Liver (tissue), 9 donors: Measurements from ENCODE around the gene PCSK6. TPM values are rescaled to one million over a fixed set of nuclear protein-coding genes. Genes with fewer than 3 reads are reported as not detected.

Experiments
- DNase-seq: peaks from one replicate; pipeline ENCODE4 v3.0.0-alpha.2; 2017; ENCODE audit warnings: low spot score
- H3K27ac ChIP-seq, 2 donors: one replicate each; pipeline ENCODE4 v1.7.0; 2013; ENCODE audit warnings: inconsistent platforms in 2 of 2, low read length in 2 of 2, control low read depth in 1 of 2, low read depth in 1 of 2, mild to moderate bottlenecking in 1 of 2
- H3K27me3 ChIP-seq, 4 donors: one replicate each; pipeline versions ENCODE4 v1.6.1 to v1.7.0; 2013; ENCODE audit warnings: low read length in 3 of 4, inconsistent platforms in 1 of 4, mild to moderate bottlenecking in 1 of 4, moderate library complexity in 1 of 4; ENCODE audit not compliant: control insufficient read depth in 4 of 4, insufficient read depth in 4 of 4
- H3K36me3 ChIP-seq, 4 donors: one replicate each; pipeline versions ENCODE4 v1.6.1 to v1.7.0; 2013; ENCODE audit warnings: low read length in 3 of 4, mild to moderate bottlenecking in 3 of 4, low read depth in 1 of 4, moderate library complexity in 1 of 4; ENCODE audit not compliant: control insufficient read depth in 4 of 4, insufficient read depth in 3 of 4
- H3K4me1 ChIP-seq, 4 donors: one replicate each; pipeline versions ENCODE4 v1.6.1 to v1.7.0; 2013; ENCODE audit warnings: low read length in 3 of 4, mild to moderate bottlenecking in 3 of 4, moderate library complexity in 1 of 4; ENCODE audit not compliant: control insufficient read depth in 4 of 4, insufficient read depth in 4 of 4
- H3K4me3 ChIP-seq, 3 donors: one replicate each; pipeline versions ENCODE4 v1.6.1 to v1.7.0; 2013; ENCODE audit warnings: low read length in 3 of 3, control low read depth in 1 of 3, low read depth in 1 of 3, mild to moderate bottlenecking in 1 of 3
- H3K9ac ChIP-seq, 2 donors: one replicate each; pipeline ENCODE4 v1.7.0; 2013; ENCODE audit warnings: low read length in 2 of 2, mild to moderate bottlenecking in 2 of 2, moderate library complexity in 2 of 2, control low read depth in 1 of 2, low read depth in 1 of 2
- H3K9me3 ChIP-seq, 4 donors: one replicate each; pipeline versions ENCODE4 v1.6.1 to v1.7.0; 2013; ENCODE audit warnings: low read length in 3 of 4; ENCODE audit not compliant: control insufficient read depth in 4 of 4
- EGR1 ChIP-seq, 2 donors: IDR thresholded peaks; 2 replicates each; pipeline ENCODE4 v1.6.1; 2016 to 2018; ENCODE audit warnings: antibody characterized with exemption in 2 of 2, low read depth in 2 of 2
- FOXA2 ChIP-seq: IDR thresholded peaks from 2 replicates; pipeline ENCODE4 v1.6.1; 2016; ENCODE audit warnings: antibody characterized with exemption
- GABPA ChIP-seq, 2 donors: IDR thresholded peaks in 1 of 2; conservative IDR thresholded peaks in 1 of 2; 2 replicates each; pipeline ENCODE4 v1.6.1; 2016; ENCODE audit warnings: antibody characterized with exemption in 2 of 2, mild to moderate bottlenecking in 1 of 2, moderate library complexity in 1 of 2
- HNF4A ChIP-seq, 2 donors: conservative IDR thresholded peaks; 2 replicates each; pipeline ENCODE4 v1.6.1; 2016; ENCODE audit warnings: antibody characterized with exemption in 2 of 2, mild to moderate bottlenecking in 2 of 2
- HNF4G ChIP-seq: IDR thresholded peaks from 2 replicates; pipeline ENCODE4 v1.6.1; 2016; ENCODE audit warnings: antibody characterized with exemption
- JUND ChIP-seq, 2 donors: IDR thresholded peaks; 2 replicates each; pipeline ENCODE4 v1.6.1; 2016; ENCODE audit warnings: antibody characterized with exemption in 2 of 2
- NR2F2 ChIP-seq: IDR thresholded peaks from 2 replicates; pipeline ENCODE4 v1.6.1; 2016; ENCODE audit warnings: antibody characterized with exemption
- RAD21 ChIP-seq, 2 donors: IDR thresholded peaks; 2 replicates each; pipeline ENCODE4 v1.6.1; 2016; ENCODE audit warnings: antibody characterized with exemption in 2 of 2, mild to moderate bottlenecking in 2 of 2
- RXRA ChIP-seq, 2 donors: IDR thresholded peaks; 2 replicates each; pipeline ENCODE4 v1.6.1; 2017 to 2018; ENCODE audit warnings: antibody characterized with exemption in 2 of 2, mild to moderate bottlenecking in 1 of 2
- SP1 ChIP-seq: IDR thresholded peaks from 2 replicates; pipeline ENCODE4 v1.6.1; 2018; ENCODE audit warnings: antibody characterized with exemption, mild to moderate bottlenecking
- TAF1 ChIP-seq: conservative IDR thresholded peaks from 2 replicates; pipeline ENCODE4 v1.6.1; 2016; ENCODE audit warnings: antibody characterized with exemption, mild to moderate bottlenecking
- YY1 ChIP-seq: IDR thresholded peaks from 2 replicates; pipeline ENCODE4 v1.6.1; 2016; ENCODE audit warnings: antibody characterized with exemption, mild to moderate bottlenecking
- WGBS: extraction: QIAGEN DNeasy Blood & Tissue Kit; methylation state at CpG from one replicate; pipeline ENCODE4 v1.1.7; 2013; 5-methylcytosine and 5-hydroxymethylcytosine counted together
- polyA plus RNA-seq, 2 donors: library from polyadenylated mRNA; stranded (reverse) in 1 of 2; unstranded in 1 of 2; fragments of 200-250 nt in 1 of 2; fragments of >200 nt in 1 of 2; fragmentation: Nextera tagmentation in 1 of 2; extraction: Ambion mirVana in 1 of 2; gene quantifications; one replicate each; pipeline versions ENCODE4 v1.2.1 to v1.2.3, GENCODE V29; 2013 to 2015
- total RNA-seq, 2 donors: library from RNA; depleted of rRNA; stranded (reverse); fragments of >200 nt; gene quantifications; one replicate each; pipeline ENCODE4 v1.2.3, GENCODE V29; 2014
- TF ChIP-seq, protein P1 (sequence below): fragments of 150-350 bp; IDR thresholded peaks from 2 replicates; pipeline ENCODE4 v1.5.1; 2017; ENCODE audit warnings: improper control_type of control experiment, low read depth, low read length; ENCODE audit not compliant: missing input control
- TF ChIP-seq, protein P2 (sequence below): IDR thresholded peaks from 2 replicates; pipeline ENCODE4 v1.6.1; 2016; ENCODE audit warnings: antibody characterized with exemption
- TF ChIP-seq, protein P3 (sequence below): IDR thresholded peaks from 2 replicates; pipeline ENCODE4 v1.6.1; 2016; ENCODE audit warnings: antibody characterized with exemption, mild to moderate bottlenecking
- donor health status: healthy.
- donor health status: healthy.
- donor health status: healthy.
- donor health status: healthy.
- donor health status: healthy.

Gene PCSK6
- total and polyA plus RNA-seq, 4 donors, result 94.8 to 398 (median 168) TPM

DNA sequence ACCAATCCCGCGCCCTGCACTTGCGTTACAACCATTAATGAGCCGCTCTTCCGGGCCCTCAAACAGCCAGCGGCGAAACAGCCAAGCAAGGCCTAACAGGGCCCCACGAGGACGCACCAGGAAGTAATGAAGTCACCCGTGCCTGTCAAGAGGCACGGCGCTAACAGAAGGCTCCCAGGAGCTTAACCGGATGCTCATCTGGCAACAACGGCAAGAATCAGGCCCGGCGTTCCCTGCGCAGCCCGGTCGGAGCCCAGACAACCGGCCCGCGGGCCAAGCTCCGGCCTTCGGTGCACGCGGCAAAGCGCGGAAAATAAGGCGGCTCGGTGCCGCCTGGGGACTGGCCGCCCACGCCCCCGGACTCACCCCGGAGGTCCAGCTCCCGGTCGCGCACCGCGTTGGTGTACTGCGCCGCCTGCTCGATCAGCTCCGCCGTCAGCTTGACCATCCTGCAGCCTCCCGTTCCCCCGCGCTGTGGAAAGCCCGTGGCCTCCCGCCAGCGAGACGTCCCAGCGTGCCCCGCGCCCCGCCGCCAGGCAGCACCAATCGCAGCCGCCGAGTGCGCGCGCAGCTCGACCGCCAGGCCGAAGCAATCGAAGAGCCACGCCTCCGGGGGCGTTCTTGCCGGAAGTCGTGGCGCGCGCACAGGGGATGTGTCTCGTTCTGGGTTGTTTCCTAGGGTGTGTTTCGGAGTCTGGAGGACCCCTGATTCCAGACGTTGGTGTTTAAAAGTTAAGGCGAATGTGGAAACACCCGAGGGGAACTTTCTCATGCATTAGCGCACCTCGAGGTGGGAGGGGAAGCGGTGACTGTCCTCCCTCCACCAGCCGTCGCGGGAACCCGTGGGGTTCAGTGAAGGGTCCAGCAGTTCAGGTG is 194.5 kb downstream of the PCSK6 start, which contains the start of gene SNRPA1 (continued):
- TF ChIP-seq RAD21 (IDR thresholded peaks at IDR 0.05) (no peak), TAF1 (no peak), FOXA2 (no peak), HNF4A (conservative IDR thresholded peaks at IDR 0.05) (peak in 1 of 2 donors; percentile 17)
- TF ChIP-seq, protein P1, sequence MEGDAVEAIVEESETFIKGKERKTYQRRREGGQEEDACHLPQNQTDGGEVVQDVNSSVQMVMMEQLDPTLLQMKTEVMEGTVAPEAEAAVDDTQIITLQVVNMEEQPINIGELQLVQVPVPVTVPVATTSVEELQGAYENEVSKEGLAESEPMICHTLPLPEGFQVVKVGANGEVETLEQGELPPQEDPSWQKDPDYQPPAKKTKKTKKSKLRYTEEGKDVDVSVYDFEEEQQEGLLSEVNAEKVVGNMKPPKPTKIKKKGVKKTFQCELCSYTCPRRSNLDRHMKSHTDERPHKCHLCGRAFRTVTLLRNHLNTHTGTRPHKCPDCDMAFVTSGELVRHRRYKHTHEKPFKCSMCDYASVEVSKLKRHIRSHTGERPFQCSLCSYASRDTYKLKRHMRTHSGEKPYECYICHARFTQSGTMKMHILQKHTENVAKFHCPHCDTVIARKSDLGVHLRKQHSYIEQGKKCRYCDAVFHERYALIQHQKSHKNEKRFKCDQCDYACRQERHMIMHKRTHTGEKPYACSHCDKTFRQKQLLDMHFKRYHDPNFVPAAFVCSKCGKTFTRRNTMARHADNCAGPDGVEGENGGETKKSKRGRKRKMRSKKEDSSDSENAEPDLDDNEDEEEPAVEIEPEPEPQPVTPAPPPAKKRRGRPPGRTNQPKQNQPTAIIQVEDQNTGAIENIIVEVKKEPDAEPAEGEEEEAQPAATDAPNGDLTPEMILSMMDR, result no peak

DNA sequence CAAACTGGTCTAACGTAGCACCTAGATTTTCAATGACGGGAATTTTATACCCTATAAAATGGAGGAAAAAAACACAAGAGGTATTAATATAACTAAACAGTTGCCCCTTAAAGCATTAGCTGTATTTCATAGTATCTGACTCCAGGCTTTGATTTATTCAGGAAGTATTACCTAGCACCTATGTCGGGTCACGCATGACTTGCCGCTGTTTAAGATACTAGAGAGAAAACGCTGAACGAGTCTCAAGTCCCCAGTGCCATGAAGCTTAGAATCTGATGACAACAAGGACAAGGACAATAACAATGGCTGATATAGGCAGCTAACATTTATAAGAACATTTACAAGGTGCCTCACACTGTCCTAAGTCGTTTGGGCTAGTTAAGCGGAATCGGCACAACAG is 196.4 kb downstream of the PCSK6 start:
- 83% methylated on average over 10 of the region's 10 CpGs for WGBS
- H3K4me1 ChIP-seq, result peaks cover 0 to 38% (median 18%) of the 10 kb centered on the region in 4 donors
- no peak overlapping the region for H3K9ac ChIP-seq
- H3K4me3 ChIP-seq, result peak overlapping the region in 2 of 3 donors; percentile 21 to 41
- H3K27me3 ChIP-seq, result no peaks in the 10 kb centered on the region
- no peak overlapping the region for H3K27ac ChIP-seq
- H3K36me3 ChIP-seq, result no peaks in the 10 kb centered on the region
- H3K9me3 ChIP-seq, result no peaks in the 10 kb centered on the region
- TF ChIP-seq YY1 (no peak), GABPA (IDR thresholded peaks at IDR 0.05 in 1 of 2, conservative IDR thresholded peaks at IDR 0.05 in 1 of 2) (no peak), JUND (IDR thresholded peaks at IDR 0.05) (no peak), NR2F2 (no peak), EGR1 (IDR thresholded peaks at IDR 0.05; ENCODE audit: low read depth in 2 of 2) (no peak), HNF4G (no peak), SP1 (no peak), RXRA (IDR thresholded peaks at IDR 0.05) (no peak), HNF4A (conservative IDR thresholded peaks at IDR 0.05) (no peak), TAF1 (no peak)
- TF ChIP-seq, protein P2, sequence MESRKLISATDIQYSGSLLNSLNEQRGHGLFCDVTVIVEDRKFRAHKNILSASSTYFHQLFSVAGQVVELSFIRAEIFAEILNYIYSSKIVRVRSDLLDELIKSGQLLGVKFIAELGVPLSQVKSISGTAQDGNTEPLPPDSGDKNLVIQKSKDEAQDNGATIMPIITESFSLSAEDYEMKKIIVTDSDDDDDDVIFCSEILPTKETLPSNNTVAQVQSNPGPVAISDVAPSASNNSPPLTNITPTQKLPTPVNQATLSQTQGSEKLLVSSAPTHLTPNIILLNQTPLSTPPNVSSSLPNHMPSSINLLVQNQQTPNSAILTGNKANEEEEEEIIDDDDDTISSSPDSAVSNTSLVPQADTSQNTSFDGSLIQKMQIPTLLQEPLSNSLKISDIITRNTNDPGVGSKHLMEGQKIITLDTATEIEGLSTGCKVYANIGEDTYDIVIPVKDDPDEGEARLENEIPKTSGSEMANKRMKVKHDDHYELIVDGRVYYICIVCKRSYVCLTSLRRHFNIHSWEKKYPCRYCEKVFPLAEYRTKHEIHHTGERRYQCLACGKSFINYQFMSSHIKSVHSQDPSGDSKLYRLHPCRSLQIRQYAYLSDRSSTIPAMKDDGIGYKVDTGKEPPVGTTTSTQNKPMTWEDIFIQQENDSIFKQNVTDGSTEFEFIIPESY, result no peak
- TF ChIP-seq, protein P3, sequence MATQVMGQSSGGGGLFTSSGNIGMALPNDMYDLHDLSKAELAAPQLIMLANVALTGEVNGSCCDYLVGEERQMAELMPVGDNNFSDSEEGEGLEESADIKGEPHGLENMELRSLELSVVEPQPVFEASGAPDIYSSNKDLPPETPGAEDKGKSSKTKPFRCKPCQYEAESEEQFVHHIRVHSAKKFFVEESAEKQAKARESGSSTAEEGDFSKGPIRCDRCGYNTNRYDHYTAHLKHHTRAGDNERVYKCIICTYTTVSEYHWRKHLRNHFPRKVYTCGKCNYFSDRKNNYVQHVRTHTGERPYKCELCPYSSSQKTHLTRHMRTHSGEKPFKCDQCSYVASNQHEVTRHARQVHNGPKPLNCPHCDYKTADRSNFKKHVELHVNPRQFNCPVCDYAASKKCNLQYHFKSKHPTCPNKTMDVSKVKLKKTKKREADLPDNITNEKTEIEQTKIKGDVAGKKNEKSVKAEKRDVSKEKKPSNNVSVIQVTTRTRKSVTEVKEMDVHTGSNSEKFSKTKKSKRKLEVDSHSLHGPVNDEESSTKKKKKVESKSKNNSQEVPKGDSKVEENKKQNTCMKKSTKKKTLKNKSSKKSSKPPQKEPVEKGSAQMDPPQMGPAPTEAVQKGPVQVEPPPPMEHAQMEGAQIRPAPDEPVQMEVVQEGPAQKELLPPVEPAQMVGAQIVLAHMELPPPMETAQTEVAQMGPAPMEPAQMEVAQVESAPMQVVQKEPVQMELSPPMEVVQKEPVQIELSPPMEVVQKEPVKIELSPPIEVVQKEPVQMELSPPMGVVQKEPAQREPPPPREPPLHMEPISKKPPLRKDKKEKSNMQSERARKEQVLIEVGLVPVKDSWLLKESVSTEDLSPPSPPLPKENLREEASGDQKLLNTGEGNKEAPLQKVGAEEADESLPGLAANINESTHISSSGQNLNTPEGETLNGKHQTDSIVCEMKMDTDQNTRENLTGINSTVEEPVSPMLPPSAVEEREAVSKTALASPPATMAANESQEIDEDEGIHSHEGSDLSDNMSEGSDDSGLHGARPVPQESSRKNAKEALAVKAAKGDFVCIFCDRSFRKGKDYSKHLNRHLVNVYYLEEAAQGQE, result no peak
- TF ChIP-seq, protein P1, result no peak
- no peak for DNase-seq
